H9 (cell line): ENCODE results near the gene PTGES3L. TPM values are rescaled to one million over a fixed set of nuclear protein-coding genes. Genes with fewer than 3 reads are reported as not detected.

Source experiments
- DNase-seq: peaks from one replicate; pipeline ENCODE4 v3.0.0-alpha.2; 2017
- H2AFZ ChIP-seq: one replicate; pipeline ENCODE4 v1.6.1; 2013; ENCODE audit warnings: mild to moderate bottlenecking, low read length, control low read depth, moderate library complexity
- H2AK5ac ChIP-seq: 2 replicates; pipeline ENCODE4 v1.6.1; 2013; ENCODE audit warnings: low read length, control low read depth, mixed read lengths; ENCODE audit not compliant: insufficient read length
- H2BK120ac ChIP-seq: one replicate; pipeline ENCODE4 v1.6.1; 2013; ENCODE audit warnings: low read depth, mild to moderate bottlenecking, low read length, control low read depth, inconsistent platforms; ENCODE audit not compliant: poor library complexity, severe bottlenecking
- H2BK12ac ChIP-seq: 2 replicates; pipeline ENCODE4 v1.6.1; 2013; ENCODE audit warnings: low read length, control low read depth, mixed read lengths, low read depth; ENCODE audit not compliant: insufficient read length
- H2BK15ac ChIP-seq: 2 replicates; pipeline ENCODE4 v1.6.1; 2013; ENCODE audit warnings: low read depth, low read length, control low read depth
- H2BK20ac ChIP-seq: one replicate; pipeline ENCODE4 v1.6.1; 2013; ENCODE audit warnings: low read depth, mild to moderate bottlenecking, low read length, control low read depth, inconsistent platforms; ENCODE audit not compliant: poor library complexity, severe bottlenecking
- H2BK5ac ChIP-seq: 2 replicates; pipeline ENCODE4 v1.6.1; 2013; ENCODE audit warnings: low read length, control low read depth, mixed read lengths; ENCODE audit not compliant: insufficient read length
- H3K14ac ChIP-seq: 2 replicates; pipeline ENCODE4 v1.6.1; 2013; ENCODE audit warnings: low read length, control low read depth; ENCODE audit not compliant: insufficient read depth
- H3K18ac ChIP-seq: 2 replicates; pipeline ENCODE4 v1.6.1; 2013; ENCODE audit warnings: low read depth, mild to moderate bottlenecking, mixed read lengths, low read length, control low read depth; ENCODE audit not compliant: insufficient read length
- H3K23ac ChIP-seq: 2 replicates; pipeline ENCODE4 v1.6.1; 2013; ENCODE audit warnings: low read length, control low read depth, mixed read lengths, low read depth; ENCODE audit not compliant: insufficient read length
- H3K23me2 ChIP-seq: 2 replicates; pipeline ENCODE4 v1.6.1; 2013; ENCODE audit warnings: low read depth, mild to moderate bottlenecking, mixed read lengths, low read length, control low read depth; ENCODE audit not compliant: insufficient read length, poor library complexity, severe bottlenecking
- H3K27ac ChIP-seq: 2 replicates; pipeline ENCODE4 v1.5.1; 2013; ENCODE audit warnings: low read length, control low read depth, mixed read lengths, low read depth; ENCODE audit not compliant: insufficient read length
- H3K27me3 ChIP-seq: 2 replicates; pipeline ENCODE4 v1.6.1; 2013; ENCODE audit warnings: low read length, control low read depth, inconsistent platforms; ENCODE audit not compliant: insufficient read depth
- H3K4ac ChIP-seq: 2 replicates; pipeline ENCODE4 v1.6.1; 2013; ENCODE audit warnings: low read depth, mild to moderate bottlenecking, control low read depth, inconsistent platforms, low read length, moderate library complexity
- H3K4me1 ChIP-seq: 2 replicates; pipeline ENCODE4 v1.6.1; 2013; ENCODE audit warnings: low read length, control low read depth, inconsistent platforms; ENCODE audit not compliant: insufficient read depth
- H3K4me2 ChIP-seq: 2 replicates; pipeline ENCODE4 v1.6.1; 2013; ENCODE audit warnings: low read length, control low read depth, mixed read lengths; ENCODE audit not compliant: insufficient read length, insufficient read depth
- H3K56ac ChIP-seq: 2 replicates; pipeline ENCODE4 v1.6.1; 2013; ENCODE audit warnings: low read depth, mild to moderate bottlenecking, mixed read lengths, low read length, control low read depth; ENCODE audit not compliant: insufficient read length
- H3K79me1 ChIP-seq: 2 replicates; pipeline ENCODE4 v1.6.1; 2013; ENCODE audit warnings: low read depth, mild to moderate bottlenecking, moderate library complexity, low read length, control low read depth, inconsistent platforms; ENCODE audit not compliant: insufficient read depth, poor library complexity, severe bottlenecking
- H3K79me2 ChIP-seq: 2 replicates; pipeline ENCODE4 v1.6.1; 2013; ENCODE audit warnings: low read length, control low read depth, inconsistent platforms; ENCODE audit not compliant: insufficient read depth
- H3K9ac ChIP-seq: 2 replicates; pipeline ENCODE4 v1.6.1; 2013; ENCODE audit warnings: low read length, control low read depth, mixed read lengths; ENCODE audit not compliant: insufficient read length; ENCODE audit errors: extremely low read depth
- H3K9me3 ChIP-seq: one replicate; pipeline ENCODE4 v1.6.1; 2013; ENCODE audit warnings: low read depth, low read length, inconsistent platforms; ENCODE audit not compliant: control insufficient read depth
- H3T11ph ChIP-seq: one replicate; pipeline ENCODE4 v1.6.1; 2013; ENCODE audit warnings: mild to moderate bottlenecking, low read length, control low read depth, inconsistent platforms
- H4K20me1 ChIP-seq: one replicate; pipeline ENCODE4 v1.6.1; 2013; ENCODE audit not compliant: control insufficient read depth, insufficient read length, insufficient read depth
- H4K5ac ChIP-seq: 2 replicates; pipeline ENCODE4 v1.6.1; 2013; ENCODE audit warnings: low read depth, mild to moderate bottlenecking, mixed read lengths, low read length, control low read depth; ENCODE audit not compliant: insufficient read length
- H4K8ac ChIP-seq: replicated peaks from 2 replicates; pipeline ENCODE4 v1.6.1; 2013; ENCODE audit warnings: low read length, control low read depth, mixed read lengths, low read depth; ENCODE audit not compliant: insufficient read length
- H4K91ac ChIP-seq: 2 replicates; pipeline ENCODE4 v1.6.1; 2013; ENCODE audit warnings: low read depth, mild to moderate bottlenecking, moderate library complexity, mixed read lengths, low read length, control low read depth; ENCODE audit not compliant: insufficient read length
- H3K27ac Mint-ChIP-seq, 3 experiments: 2 replicates in 2 of 3; 3 replicates in 1 of 3; pipeline ENCODE4 v1.8.0; 2020 to 2021; ENCODE audit warnings: mixed read lengths in 3 of 3, mild to moderate bottlenecking in 1 of 3, moderate library complexity in 1 of 3
- H3K27me3 Mint-ChIP-seq: 2 replicates; pipeline ENCODE4 v1.8.0; 2021; ENCODE audit warnings: low read depth, mild to moderate bottlenecking, moderate library complexity, mixed read lengths
- H3K36me3 Mint-ChIP-seq, 3 experiments: 2 replicates in 2 of 3; 3 replicates in 1 of 3; pipeline ENCODE4 v1.8.0; 2020 to 2021; ENCODE audit warnings: low read depth in 3 of 3, mixed read lengths in 3 of 3; ENCODE audit not compliant: insufficient read depth in 1 of 3
- H3K4me1 Mint-ChIP-seq, 2 experiments: 2 replicates each; pipeline ENCODE4 v1.8.0; 2020; ENCODE audit warnings: mixed read lengths in 2 of 2
- H3K4me3 Mint-ChIP-seq, 2 experiments: 2 replicates in 1 of 2; 3 replicates in 1 of 2; pipeline ENCODE4 v1.8.0; 2020 to 2021; ENCODE audit warnings: mild to moderate bottlenecking in 2 of 2, mixed read lengths in 2 of 2, moderate library complexity in 1 of 2
- H3K9me3 Mint-ChIP-seq, 2 experiments: 2 replicates in 1 of 2; 3 replicates in 1 of 2; pipeline ENCODE4 v1.8.0; 2020; ENCODE audit warnings: mild to moderate bottlenecking in 2 of 2, mixed read lengths in 2 of 2, moderate library complexity in 1 of 2
- CTCF ChIP-seq: fragments of 200-600 bp; sonication (generic); conservative IDR thresholded peaks from 3 replicates; pipeline ENCODE4 v1.8.0; 2021; ENCODE audit warnings: antibody characterized with exemption, mild to moderate bottlenecking
- WGBS: extraction: QIAGEN DNeasy Blood & Tissue Kit; methylation state at CpG from one replicate; pipeline ENCODE4 v1.1.7; 2013; ENCODE audit warnings: missing lambda C conversion rate, low lambda C conversion rate, mixed read lengths; ENCODE audit not compliant: insufficient read length; ENCODE audit errors: extremely low coverage; 5-methylcytosine and 5-hydroxymethylcytosine counted together
- total RNA-seq: library from RNA; stranded (reverse); gene quantifications from 2 replicates; pipeline ENCODE4 v1.2.1, GENCODE V29; 2021

PTGES3L gene
- total RNA-seq, 1 experiment from 2014 or later = 4.2 TPM

DNA sequence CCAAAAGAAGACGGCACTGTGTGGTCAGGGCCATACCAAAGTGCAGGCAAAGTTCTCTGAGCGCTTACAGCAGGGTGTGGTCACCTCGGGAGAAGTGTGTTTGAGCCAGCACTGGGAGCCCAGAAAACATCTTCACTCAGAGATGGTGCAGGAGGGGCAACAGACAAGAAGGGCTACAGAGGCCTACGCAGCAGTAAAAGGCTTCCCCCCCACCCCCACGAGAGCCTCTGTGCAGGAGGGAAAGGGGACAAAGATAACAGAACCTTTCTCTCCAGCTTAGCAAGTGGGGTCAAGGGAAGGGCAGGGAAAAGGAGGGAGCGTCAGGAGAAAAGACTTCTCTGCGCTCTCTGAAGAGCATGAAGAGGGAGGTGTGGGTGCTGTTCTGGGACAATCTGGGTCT lies 39.5 kb upstream of the PTGES3L start:
- no peak overlapping the region for H4K91ac ChIP-seq
- Mint-ChIP-seq H3K4me1 (peaks cover 27 to 49% of the 10 kb centered on the region in 2 experiments), H3K36me3 (peaks cover 11 to 47% (median 45%) of the 10 kb centered on the region in 3 experiments; a peak in 6 of 7 replicates), H3K27me3 (no peaks in the 10 kb centered on the region), H3K4me3 (peak overlapping the region; percentile 97 to 98; a peak in 4 of 5 replicates), H3K27ac (peak overlapping the region; percentile 34 to 79 (median 34); a peak in 5 of 7 replicates), H3K9me3 (no peaks in the 10 kb centered on the region)
- H2BK15ac ChIP-seq = no peak overlapping the region
- H3K4me2 ChIP-seq = peak overlapping the region; percentile 25
- peaks cover 5% of the 10 kb centered on the region for H3K23me2 ChIP-seq
- H3K4ac ChIP-seq = no peak overlapping the region
- H3K56ac ChIP-seq = no peak overlapping the region
- no peak overlapping the region for H3K18ac ChIP-seq
- H4K5ac ChIP-seq = no peak overlapping the region
- H3K14ac ChIP-seq = no peak overlapping the region
- WGBS = no CpG with 5 or more reads among the region's 7 CpGs
- H4K20me1 ChIP-seq = no peaks in the 10 kb centered on the region
- no peak overlapping the region for H2BK120ac ChIP-seq
- no peaks in the 10 kb centered on the region; the same call in 1 of the 2 replicates for H3K79me2 ChIP-seq
- H3K23ac ChIP-seq = no peak overlapping the region
- H2BK5ac ChIP-seq = no peak overlapping the region
- no peak overlapping the region for H3K27ac ChIP-seq
- H4K8ac ChIP-seq = no peak overlapping the region
- no peak for TF ChIP-seq CTCF
- DNase-seq = no peak
- H3K4me1 ChIP-seq = peaks cover 3% of the 10 kb centered on the region
- no peaks in the 10 kb centered on the region for H3K27me3 ChIP-seq
- no peak overlapping the region for H3K9ac ChIP-seq
- no peak overlapping the region for H3T11ph ChIP-seq
- no peak overlapping the region for H2AFZ ChIP-seq
- H3K79me1 ChIP-seq = no peaks in the 10 kb centered on the region
- no peaks in the 10 kb centered on the region for H3K9me3 ChIP-seq
- no peak overlapping the region for H2AK5ac ChIP-seq
- no peak overlapping the region for H2BK20ac ChIP-seq
- no peak overlapping the region for H2BK12ac ChIP-seq
